ENCODE results near the gene PRSS56. TPM values are rescaled to one million over a fixed set of nuclear protein-coding genes. Genes with fewer than 3 reads are reported as not detected.
A peak's percentile ranks its signal among the peaks of the same experiment; 100 is the strongest.
"Not testable (repeated sequence)": the region's sequence is repeated elsewhere in the genome, so short reads cannot be mapped to it uniquely, and the experiment has no call there.

The PRSS56 gene
- total and polyA plus RNA-seq, 8 donors: 0.02 TPM; not detected in 7

DNA sequence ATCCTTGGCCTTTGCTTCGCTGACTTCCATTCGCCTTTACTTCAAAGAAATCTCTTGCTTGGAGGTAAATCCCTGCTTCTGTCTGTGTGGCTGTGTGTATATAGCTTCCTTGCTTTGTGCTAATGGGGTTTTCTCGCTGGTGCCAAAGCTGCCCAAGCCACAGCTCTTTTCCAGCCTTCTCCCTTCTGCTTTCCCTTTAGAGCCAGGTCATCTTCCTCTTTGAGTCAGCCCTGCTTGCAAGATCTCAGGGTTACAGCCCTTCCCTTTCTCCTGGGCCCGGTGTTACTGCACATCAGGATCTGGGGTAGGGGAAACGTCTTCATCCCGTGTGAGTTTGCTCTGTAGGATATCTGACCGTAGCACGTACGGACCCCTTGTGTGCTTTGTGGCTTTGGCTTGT lies 49.4 kb downstream of the PRSS56 start:
- intact Hi-C loops (cut with DNase I): no loop called here
- H3K27ac ChIP-seq: no peak overlapping the region

DNA sequence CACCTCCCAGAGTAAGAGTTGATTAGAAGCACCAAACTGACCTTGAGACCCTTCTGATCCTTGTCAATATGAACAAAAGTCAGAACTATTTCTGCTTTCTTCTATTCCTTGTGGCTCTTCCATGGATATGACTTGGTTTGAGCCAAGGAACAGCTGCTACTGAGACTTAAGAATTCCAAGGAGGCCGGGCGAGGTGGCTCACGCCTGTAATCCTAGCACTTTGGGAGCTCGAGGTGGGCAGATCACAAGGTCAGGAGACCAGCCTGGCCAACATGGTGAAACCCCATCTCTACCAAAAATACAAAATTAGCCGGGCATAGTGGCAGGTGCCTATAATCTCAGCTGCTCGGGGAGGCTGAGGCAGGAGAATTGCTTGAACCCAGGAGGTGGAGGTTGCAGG lies 50.3 kb downstream of the PRSS56 start:
- ATAC-seq; intact Hi-C loops (cut with DNase I); FAIRE-seq; DNase-seq; H3K4me1 ChIP-seq; H3K9me3 ChIP-seq; H3K4me3 ChIP-seq; H3K27me3 ChIP-seq: not testable (repeated sequence)
- 92 to 97% methylated on average over 6 of the region's 6 CpGs for WGBS, 2 donors
- peaks cover 14 to 33% (median 30%) of the 10 kb centered on the region in 3 donors for H3K36me3 ChIP-seq
- peak overlapping the region in 2 of 4 donors; percentile 21 to 41 for H3K27ac ChIP-seq

More for the DNA sequence above, 49.4 kb downstream of the PRSS56 start:
- FAIRE-seq: no peak
- Histone ChIP-seq H3K4me3 (no peak overlapping the region), H3K4me1 (peaks cover 0 to 5% (median 4%) of the 10 kb centered on the region in 3 donors), H3K27me3 (no peaks in the 10 kb centered on the region), H3K36me3 (peaks cover 14 to 42% (median 34%) of the 10 kb centered on the region in 3 donors), H3K9me3 (no peaks in the 10 kb centered on the region)
- no peak for ATAC-seq
- no peak for DNase-seq
- 93 to 96% methylated on average over 9 of the region's 9 CpGs for WGBS, 2 donors
- TF ChIP-seq, protein P1, sequence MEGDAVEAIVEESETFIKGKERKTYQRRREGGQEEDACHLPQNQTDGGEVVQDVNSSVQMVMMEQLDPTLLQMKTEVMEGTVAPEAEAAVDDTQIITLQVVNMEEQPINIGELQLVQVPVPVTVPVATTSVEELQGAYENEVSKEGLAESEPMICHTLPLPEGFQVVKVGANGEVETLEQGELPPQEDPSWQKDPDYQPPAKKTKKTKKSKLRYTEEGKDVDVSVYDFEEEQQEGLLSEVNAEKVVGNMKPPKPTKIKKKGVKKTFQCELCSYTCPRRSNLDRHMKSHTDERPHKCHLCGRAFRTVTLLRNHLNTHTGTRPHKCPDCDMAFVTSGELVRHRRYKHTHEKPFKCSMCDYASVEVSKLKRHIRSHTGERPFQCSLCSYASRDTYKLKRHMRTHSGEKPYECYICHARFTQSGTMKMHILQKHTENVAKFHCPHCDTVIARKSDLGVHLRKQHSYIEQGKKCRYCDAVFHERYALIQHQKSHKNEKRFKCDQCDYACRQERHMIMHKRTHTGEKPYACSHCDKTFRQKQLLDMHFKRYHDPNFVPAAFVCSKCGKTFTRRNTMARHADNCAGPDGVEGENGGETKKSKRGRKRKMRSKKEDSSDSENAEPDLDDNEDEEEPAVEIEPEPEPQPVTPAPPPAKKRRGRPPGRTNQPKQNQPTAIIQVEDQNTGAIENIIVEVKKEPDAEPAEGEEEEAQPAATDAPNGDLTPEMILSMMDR (IDR thresholded peaks at IDR 0.05): no peak

DNA sequence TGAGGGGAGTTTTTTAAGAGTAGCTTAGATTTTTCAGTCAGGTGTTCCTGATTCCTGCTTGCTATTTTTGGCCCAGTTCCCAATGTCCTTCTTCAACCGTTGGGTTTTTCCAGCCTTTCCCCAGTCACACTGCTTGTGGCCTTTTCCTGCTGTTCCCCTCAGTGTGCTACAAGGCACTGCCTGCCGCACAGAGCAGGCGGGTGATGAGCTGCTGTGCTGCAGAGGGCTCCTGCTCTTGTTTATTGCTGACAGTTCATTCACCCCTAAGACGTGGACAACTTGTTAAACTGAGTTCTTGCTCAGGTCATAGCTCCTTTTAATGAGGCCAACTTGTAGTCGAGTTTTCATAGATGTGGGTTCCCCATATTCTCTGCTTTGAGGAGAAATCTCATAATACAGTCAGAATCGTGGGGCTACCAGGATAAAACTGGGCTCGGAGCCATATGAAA lies 50.9 kb downstream of the PRSS56 start:
- intact Hi-C loops (cut with DNase I): no loop called here
- no peak for DNase-seq
- Histone ChIP-seq H3K4me1 (peaks cover 0 to 5% (median 4%) of the 10 kb centered on the region in 3 donors), H3K9me3 (no peaks in the 10 kb centered on the region), H3K4me3 (no peak overlapping the region), H3K27me3 (no peaks in the 10 kb centered on the region), H3K36me3 (peaks cover 14 to 30% (median 27%) of the 10 kb centered on the region in 3 donors), H3K27ac (peak overlapping the region in 2 of 4 donors; percentile 21 to 41)
- TF ChIP-seq, protein P1 (IDR thresholded peaks at IDR 0.05): no peak
- peak; percentile 50 to 84 (median 59) for ATAC-seq
- 68 to 76% methylated on average over 7 of the region's 7 CpGs for WGBS, 2 donors
- no peak for FAIRE-seq

DNA sequence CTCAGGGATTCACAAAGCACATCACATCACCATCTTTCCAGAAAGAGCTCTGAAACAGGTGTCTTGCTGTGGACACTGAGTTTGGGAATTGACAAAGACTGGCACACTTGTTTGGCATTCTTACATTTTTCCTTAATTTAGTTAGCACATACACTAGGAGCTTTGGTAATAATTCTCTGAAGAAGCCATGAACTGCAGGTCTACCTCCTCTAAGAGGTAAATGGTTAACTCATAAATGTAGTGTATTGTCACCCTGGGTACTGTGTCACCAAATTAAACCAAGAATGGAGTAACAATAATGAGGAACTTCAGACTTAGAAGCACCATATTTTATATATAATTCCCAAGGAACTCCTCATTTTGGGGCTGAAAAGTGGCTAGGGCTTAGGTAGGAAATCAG lies 52.9 kb downstream of the PRSS56 start:
- H3K4me1 ChIP-seq: peaks cover 0 to 5% (median 4%) of the 10 kb centered on the region in 3 donors
- FAIRE-seq (no peak), DNase-seq (no peak), ATAC-seq (peak; percentile 35 to 65 (median 42))
- H3K36me3 ChIP-seq: peaks cover 7 to 16% (median 8%) of the 10 kb centered on the region in 3 donors
- H3K27me3 ChIP-seq: no peaks in the 10 kb centered on the region
- H3K27ac ChIP-seq: peak overlapping the region in 3 of 4 donors; percentile 19 to 50 (median 34)
- intact Hi-C loops (cut with DNase I): no loop called here
- H3K4me3 ChIP-seq: no peak overlapping the region
- no peaks in the 10 kb centered on the region for H3K9me3 ChIP-seq
- TF ChIP-seq, protein P1 (IDR thresholded peaks at IDR 0.05): no peak

DNA sequence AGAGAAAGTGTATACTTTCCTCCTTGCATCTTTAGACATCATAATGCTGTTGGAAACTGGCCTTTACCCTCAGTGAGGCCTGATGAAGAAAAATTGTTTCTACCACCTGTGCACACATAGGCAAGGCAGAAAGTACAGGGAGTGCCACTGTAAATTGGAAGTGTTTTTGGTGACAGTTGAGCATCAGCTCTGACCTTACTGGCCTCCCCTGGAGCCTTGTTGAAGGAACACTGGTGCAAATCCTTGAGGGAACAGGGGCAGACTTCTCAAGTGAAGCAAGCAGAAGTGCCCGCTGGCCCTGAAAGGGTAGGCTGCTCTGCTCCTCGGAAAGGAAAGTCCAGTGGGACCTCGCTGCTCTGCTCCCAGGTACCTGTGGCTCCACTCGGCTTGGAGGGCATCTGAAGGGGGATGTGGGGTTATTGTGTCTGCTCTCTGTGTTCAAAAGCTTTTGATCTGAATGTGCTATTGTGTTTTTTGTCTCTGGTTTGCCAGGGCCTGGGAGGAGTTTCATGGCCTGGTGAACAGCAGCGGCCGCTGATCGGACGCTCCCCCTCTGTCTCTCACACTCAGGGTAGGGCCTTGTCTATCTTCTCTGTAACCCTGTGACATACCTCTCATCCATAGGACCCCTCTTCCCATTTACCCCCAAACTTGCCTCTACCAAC lies 53.7 kb downstream of the PRSS56 start:
- peaks cover 2 to 8% (median 6%) of the 10 kb centered on the region in 3 donors for H3K36me3 ChIP-seq
- FAIRE-seq (no peak), DNase-seq (no peak), ATAC-seq (peak in 1 of 4 donors; percentile 10)
- peak overlapping the region in 1 of 4 donors; percentile 50 for H3K27ac ChIP-seq
- no peak overlapping the region for H3K4me3 ChIP-seq
- TF ChIP-seq, protein P1 (IDR thresholded peaks at IDR 0.05): no peak
- peaks cover 0 to 5% (median 4%) of the 10 kb centered on the region in 3 donors for H3K4me1 ChIP-seq
- H3K9me3 ChIP-seq: no peaks in the 10 kb centered on the region
- intact Hi-C loops (cut with DNase I): no loop called here
- WGBS, 2 donors: 93 to 97% methylated on average over 8 of the region's 8 CpGs
- H3K27me3 ChIP-seq: no peaks in the 10 kb centered on the region
